Left lung (tissue), 10 donors: ENCODE measurements around the gene NFE2L3. TPM values are rescaled to one million over a fixed set of nuclear protein-coding genes. Genes with fewer than 3 reads are reported as not detected.
"Not testable (repeated sequence)": the region's sequence is repeated elsewhere in the genome, so short reads cannot be mapped to it uniquely, and the experiment has no call there.

Experiments used
- ATAC-seq: fragments of 200-7000 bp; cut with Tn5 transposase; one replicate; pipeline ENCODE4 v1.9.1; 2020; ENCODE audit warnings: moderate library complexity
- DNase-seq, 4 donors: peaks; one replicate each; pipeline ENCODE4 v3.0.0-alpha.2; 2013 to 2020
- H3K27ac ChIP-seq, 2 donors: fragments of 200-600 bp; sonication (generic) in 1 of 2; one replicate each; pipeline versions ENCODE4 v1.5.0 to v1.8.0; 2020 to 2021
- H3K27me3 ChIP-seq, 2 donors: fragments of 200-600 bp; sonication (generic) in 1 of 2; one replicate each; pipeline versions ENCODE4 v1.5.0 to v1.8.0; 2020 to 2021
- H3K36me3 ChIP-seq, 2 donors: fragments of 200-600 bp; sonication (generic) in 1 of 2; one replicate each; pipeline versions ENCODE4 v1.5.0 to v1.8.0; 2020 to 2021
- H3K4me1 ChIP-seq, 2 donors: fragments of 200-600 bp; one replicate each; pipeline ENCODE4 v1.8.0; 2021
- H3K4me3 ChIP-seq, 2 donors: fragments of 200-600 bp; sonication (generic) in 1 of 2; one replicate each; pipeline versions ENCODE4 v1.5.0 to v1.8.0; 2020 to 2021; ENCODE audit warnings: mild to moderate bottlenecking in 1 of 2
- H3K9me3 ChIP-seq, 2 donors: fragments of 200-600 bp; sonication (generic) in 1 of 2; one replicate each; pipeline versions ENCODE4 v1.5.0 to v1.8.0; 2020 to 2021
- intact Hi-C, 2 donors: fragments of 100-400 bp; cut with DNase I; formaldehyde crosslinking; loops; one replicate each; pipeline versions ENCODE4 v1.11.2 to v1.14.2; 2022
- polyA plus RNA-seq, 6 donors: library from polyadenylated mRNA; unstranded; fragments of 120-200 nt; gene quantifications; one replicate each; pipeline ENCODE4 v1.2.1, GENCODE V29; 2013; ENCODE audit not compliant: insufficient read length in 6 of 6
- total RNA-seq, 2 donors: library from RNA; stranded (reverse); fragmentation: NEBNext Ultra II Directional; extraction: Animal tissue kit (Norgen Biotek cat#: 25700); gene quantifications; one replicate each; pipeline ENCODE4 v1.2.1, GENCODE V29; 2021
- TF ChIP-seq, protein P1 (sequence below), 2 donors: fragments of 200-600 bp; sonication (generic) in 1 of 2; IDR thresholded peaks; one replicate each; pipeline versions ENCODE4 v1.5.0 to v1.8.0; 2021; ENCODE audit warnings: antibody characterized with exemption in 2 of 2
- donor health status: DM: no; HTN: yes; CAD: no.
- donor health status: DM: no; HTN: no; CAD: no.

NFE2L3 gene
- total and polyA plus RNA-seq, 8 donors: 4.9 to 20.8 (median 19.1) TPM

DNA sequence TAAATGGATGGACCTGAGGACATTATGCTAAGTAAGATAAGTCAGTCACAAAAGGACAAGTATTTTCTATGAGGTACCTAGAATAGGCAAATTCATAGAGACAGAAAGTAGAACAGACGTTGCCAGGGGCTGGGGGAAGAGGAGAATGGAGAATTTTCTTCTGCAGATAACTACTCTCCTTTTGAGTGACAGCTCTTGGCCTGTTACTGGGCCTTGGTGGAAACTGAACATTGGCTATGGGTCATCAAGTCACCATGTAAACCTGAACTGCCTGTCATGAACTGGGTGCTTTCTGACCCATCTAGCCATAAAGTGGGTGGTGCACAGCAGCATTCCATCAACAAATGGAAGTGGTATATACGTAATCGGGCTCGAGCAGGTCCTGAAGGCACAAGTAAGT is 29.3 kb upstream of the NFE2L3 start:
- TF ChIP-seq, protein P1, sequence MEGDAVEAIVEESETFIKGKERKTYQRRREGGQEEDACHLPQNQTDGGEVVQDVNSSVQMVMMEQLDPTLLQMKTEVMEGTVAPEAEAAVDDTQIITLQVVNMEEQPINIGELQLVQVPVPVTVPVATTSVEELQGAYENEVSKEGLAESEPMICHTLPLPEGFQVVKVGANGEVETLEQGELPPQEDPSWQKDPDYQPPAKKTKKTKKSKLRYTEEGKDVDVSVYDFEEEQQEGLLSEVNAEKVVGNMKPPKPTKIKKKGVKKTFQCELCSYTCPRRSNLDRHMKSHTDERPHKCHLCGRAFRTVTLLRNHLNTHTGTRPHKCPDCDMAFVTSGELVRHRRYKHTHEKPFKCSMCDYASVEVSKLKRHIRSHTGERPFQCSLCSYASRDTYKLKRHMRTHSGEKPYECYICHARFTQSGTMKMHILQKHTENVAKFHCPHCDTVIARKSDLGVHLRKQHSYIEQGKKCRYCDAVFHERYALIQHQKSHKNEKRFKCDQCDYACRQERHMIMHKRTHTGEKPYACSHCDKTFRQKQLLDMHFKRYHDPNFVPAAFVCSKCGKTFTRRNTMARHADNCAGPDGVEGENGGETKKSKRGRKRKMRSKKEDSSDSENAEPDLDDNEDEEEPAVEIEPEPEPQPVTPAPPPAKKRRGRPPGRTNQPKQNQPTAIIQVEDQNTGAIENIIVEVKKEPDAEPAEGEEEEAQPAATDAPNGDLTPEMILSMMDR (IDR thresholded peaks at IDR 0.05): no peak
- ATAC-seq: no peak
- H3K27ac ChIP-seq: no peak overlapping the region
- no peaks in the 10 kb centered on the region for H3K4me1 ChIP-seq
- no peaks in the 10 kb centered on the region for H3K9me3 ChIP-seq
- intact Hi-C loops: no loop called here
- no peak for DNase-seq
- H3K4me3 ChIP-seq: no peak overlapping the region
- no peaks in the 10 kb centered on the region for H3K36me3 ChIP-seq
- no peaks in the 10 kb centered on the region for H3K27me3 ChIP-seq

- H3K4me1 ChIP-seq, H3K27ac ChIP-seq, H3K27me3 ChIP-seq, H3K9me3 ChIP-seq, DNase-seq, ATAC-seq, intact Hi-C loops, H3K4me3 ChIP-seq, H3K36me3 ChIP-seq: not testable (repeated sequence)
These were observed 27.2 kb upstream of the NFE2L3 start for GRCh38 chr7:26124775-26125174.

DNA sequence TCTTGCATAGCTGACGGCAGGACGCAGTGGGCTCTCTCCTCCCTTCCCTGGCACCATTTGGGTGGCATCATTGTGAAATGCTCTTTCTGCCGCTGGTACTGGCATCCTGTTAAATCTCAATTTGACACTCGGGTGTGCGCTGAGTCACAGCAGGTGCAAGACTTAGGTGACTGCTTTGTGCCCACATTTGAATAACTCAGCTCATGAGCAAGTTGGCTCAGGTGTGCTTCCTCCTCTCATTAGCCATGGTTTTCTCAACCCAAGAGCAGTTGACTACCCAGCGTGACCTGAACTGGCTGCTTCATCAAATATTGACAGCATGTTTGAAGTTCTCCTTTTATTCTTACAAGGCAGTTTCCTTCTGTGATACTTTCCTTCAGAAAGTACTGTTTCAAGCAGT is 24.6 kb upstream of the NFE2L3 start:
- H3K9me3 ChIP-seq: no peaks in the 10 kb centered on the region
- intact Hi-C loops: no loop called here
- no peaks in the 10 kb centered on the region for H3K4me1 ChIP-seq
- H3K27ac ChIP-seq: no peak overlapping the region
- no peaks in the 10 kb centered on the region for H3K36me3 ChIP-seq
- DNase-seq: no peak
- TF ChIP-seq, protein P1 (IDR thresholded peaks at IDR 0.05): no peak
- ATAC-seq: no peak
- no peaks in the 10 kb centered on the region for H3K27me3 ChIP-seq
- no peak overlapping the region for H3K4me3 ChIP-seq

- DNase-seq (no peak), ATAC-seq (no peak)
- TF ChIP-seq, protein P1 (IDR thresholded peaks at IDR 0.05): no peak
- H3K27ac ChIP-seq: no peak overlapping the region
- no peaks in the 10 kb centered on the region for H3K36me3 ChIP-seq
- H3K27me3 ChIP-seq: no peaks in the 10 kb centered on the region
- no peak overlapping the region for H3K4me3 ChIP-seq
- no peaks in the 10 kb centered on the region for H3K4me1 ChIP-seq
- no peaks in the 10 kb centered on the region for H3K9me3 ChIP-seq
- intact Hi-C loops: no loop called here
These were observed 20.9 kb upstream of the NFE2L3 start for GRCh38 chr7:26131056-26131589.

DNA sequence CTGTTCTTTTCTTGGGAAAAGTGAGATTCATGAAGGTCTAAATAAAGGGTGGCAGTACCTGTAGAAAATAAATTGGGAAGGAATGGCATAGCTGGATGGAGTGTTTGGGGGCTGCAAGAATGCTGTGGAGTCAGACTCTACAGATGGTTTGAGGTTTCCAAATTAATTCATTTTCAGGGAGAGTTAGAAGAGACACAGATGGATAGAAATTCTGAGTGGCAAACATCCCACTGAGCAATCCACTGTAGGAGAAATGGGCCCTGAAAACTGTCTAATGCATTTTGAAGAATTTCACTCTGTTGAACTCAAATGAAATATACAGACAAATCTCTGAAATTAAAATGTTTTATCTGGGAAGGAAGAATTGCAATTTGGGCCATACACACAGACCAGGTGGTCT is 16.9 kb upstream of the NFE2L3 start:
- Histone ChIP-seq H3K27me3 (no peaks in the 10 kb centered on the region), H3K36me3 (no peaks in the 10 kb centered on the region), H3K4me3 (no peak overlapping the region), H3K9me3 (no peaks in the 10 kb centered on the region), H3K4me1 (peaks cover 0 to 3% of the 10 kb centered on the region in 2 donors), H3K27ac (no peak overlapping the region)
- intact Hi-C loops: no loop called here
- DNase-seq (no peak), ATAC-seq (no peak)
- TF ChIP-seq, protein P1 (IDR thresholded peaks at IDR 0.05): no peak

- Histone ChIP-seq H3K27ac (no peak overlapping the region), H3K4me3 (no peak overlapping the region), H3K4me1 (peaks cover 0 to 7% of the 10 kb centered on the region in 2 donors), H3K9me3 (no peaks in the 10 kb centered on the region), H3K27me3 (no peaks in the 10 kb centered on the region), H3K36me3 (no peaks in the 10 kb centered on the region)
- TF ChIP-seq, protein P1 (IDR thresholded peaks at IDR 0.05): no peak
- ATAC-seq (no peak), DNase-seq (no peak)
- intact Hi-C loops: no loop called here
These were observed 16.4 kb upstream of the NFE2L3 start for GRCh38 chr7:26135551-26135950.
